CD14-positive monocyte (primary cell): Measurements from ENCODE around the gene GPC2. TPM values are rescaled to one million over a fixed set of nuclear protein-coding genes. Genes with fewer than 3 reads are reported as not detected.

Source experiments
- DNase-seq, 3 donors: peaks; one replicate each; pipeline ENCODE4 v3.0.0-alpha.2; 2011 to 2022
- H2AFZ ChIP-seq: 2 replicates; pipeline ENCODE4 v1.6.0; 2012; ENCODE audit warnings: mild to moderate bottlenecking, low read depth, low read length, inconsistent platforms; ENCODE audit not compliant: insufficient read depth, poor library complexity, severe bottlenecking
- H3K27ac ChIP-seq, 2 donors: 1 replicate in 1 of 2; 2 replicates in 1 of 2; pipeline ENCODE4 v1.5.1; 2012 to 2013; ENCODE audit warnings: low read length in 2 of 2, control low read depth in 1 of 2, inconsistent platforms in 1 of 2, low read depth in 1 of 2, mild to moderate bottlenecking in 1 of 2
- H3K27me3 ChIP-seq, 2 donors: one replicate each; pipeline versions ENCODE4 v1.6.0 to v1.6.1; 2011 to 2013; ENCODE audit warnings: low read length in 2 of 2; ENCODE audit not compliant: control insufficient read depth in 2 of 2, insufficient read depth in 2 of 2
- H3K36me3 ChIP-seq, 2 donors: replicated peaks in 1 of 2; 1 replicate in 1 of 2; 2 replicates in 1 of 2; pipeline versions ENCODE4 v1.5.1 to v1.6.1; 2012 to 2013; ENCODE audit warnings: low read length in 2 of 2, control low read depth in 1 of 2, inconsistent platforms in 1 of 2, mild to moderate bottlenecking in 1 of 2; ENCODE audit not compliant: insufficient read depth in 2 of 2, control insufficient read depth in 1 of 2
- H3K4me1 ChIP-seq, 2 donors: 1 replicate in 1 of 2; 2 replicates in 1 of 2; pipeline versions ENCODE4 v1.5.1 to v1.6.1; 2012 to 2013; ENCODE audit warnings: low read length in 2 of 2, control low read depth in 1 of 2, inconsistent platforms in 1 of 2, mild to moderate bottlenecking in 1 of 2, moderate library complexity in 1 of 2; ENCODE audit not compliant: insufficient read depth in 2 of 2, control insufficient read depth in 1 of 2
- H3K4me2 ChIP-seq: replicated peaks from 2 replicates; pipeline ENCODE3; 2012; ENCODE audit warnings: low read length, moderate library complexity, mild to moderate bottlenecking; ENCODE audit not compliant: poor library complexity, severe bottlenecking; ENCODE audit errors: extremely low read depth
- H3K4me3 ChIP-seq, 3 experiments: fragments of 200-600 bp in 1 of 3; sonication (generic) in 1 of 3; replicated peaks in 1 of 3; 1 replicate in 2 of 3; 2 replicates in 1 of 3; pipeline ENCODE4 v1.5.1; 2011 to 2013; ENCODE audit warnings: low read length in 3 of 3, mild to moderate bottlenecking in 3 of 3, control low read depth in 2 of 3, low read depth in 2 of 3, inconsistent platforms in 1 of 3, moderate library complexity in 1 of 3
- H3K79me2 ChIP-seq: 2 replicates; pipeline ENCODE4 v1.6.0; 2012; ENCODE audit warnings: mild to moderate bottlenecking, control low read depth, inconsistent platforms, low read length, moderate library complexity; ENCODE audit not compliant: insufficient read depth
- H3K9ac ChIP-seq: 2 replicates; pipeline ENCODE4 v1.6.0; 2017; ENCODE audit warnings: low read length, mild to moderate bottlenecking; ENCODE audit not compliant: insufficient read depth, poor library complexity, severe bottlenecking
- H3K9me3 ChIP-seq, 2 donors: replicated peaks in 1 of 2; 1 replicate in 1 of 2; 2 replicates in 1 of 2; pipeline versions ENCODE4 v1.5.1 to v1.6.1; 2012 to 2013; ENCODE audit warnings: low read length in 2 of 2, control low read depth in 1 of 2; ENCODE audit not compliant: control insufficient read depth in 1 of 2, insufficient read depth in 1 of 2
- H4K20me1 ChIP-seq: 2 replicates; pipeline ENCODE4 v1.6.0; 2012; ENCODE audit warnings: mild to moderate bottlenecking, low read length, control low read depth, moderate library complexity; ENCODE audit not compliant: insufficient read depth
- H3K27ac Mint-ChIP-seq, 7 donors: one replicate each; pipeline ENCODE4 v1.8.0; 2020; ENCODE audit warnings: mild to moderate bottlenecking in 7 of 7, mixed read lengths in 7 of 7, moderate library complexity in 6 of 7, inconsistent platforms in 2 of 7
- H3K27me3 Mint-ChIP-seq, 3 donors: one replicate each; pipeline ENCODE4 v1.8.0; 2021 to 2022; ENCODE audit warnings: low read depth in 3 of 3, mild to moderate bottlenecking in 3 of 3, mixed read lengths in 3 of 3, moderate library complexity in 3 of 3, inconsistent platforms in 1 of 3
- H3K36me3 Mint-ChIP-seq, 2 donors: one replicate each; pipeline ENCODE4 v1.8.0; 2020; ENCODE audit warnings: mixed read lengths in 2 of 2, inconsistent platforms in 1 of 2, mild to moderate bottlenecking in 1 of 2
- H3K4me1 Mint-ChIP-seq: one replicate; pipeline ENCODE4 v1.8.0; 2020; ENCODE audit warnings: mild to moderate bottlenecking, mixed read lengths
- H3K4me3 Mint-ChIP-seq, 2 donors: one replicate each; pipeline ENCODE4 v1.8.0; 2020; ENCODE audit warnings: mild to moderate bottlenecking in 2 of 2, mixed read lengths in 2 of 2, moderate library complexity in 1 of 2
- H3K9me3 Mint-ChIP-seq, 7 donors: one replicate each; pipeline ENCODE4 v1.8.0; 2020 to 2022; ENCODE audit warnings: mixed read lengths in 7 of 7, mild to moderate bottlenecking in 6 of 7, moderate library complexity in 6 of 7, inconsistent platforms in 2 of 7
- WGBS: methylation state at CpG from one replicate; pipeline ENCODE4 v1.1.5; 2013; ENCODE audit warnings: missing lambda C conversion rate; ENCODE audit not compliant: insufficient coverage; 5-methylcytosine and 5-hydroxymethylcytosine counted together
- intact Hi-C, 2 donors: fragments of 100-400 bp; cut with micrococcal nuclease; formaldehyde crosslinking; loops; one replicate each; pipeline versions ENCODE4 v1.15.0 to v1.15.1; 2023
- polyA plus RNA-seq, 3 donors: library from polyadenylated mRNA; depleted of rRNA in 1 of 3; unstranded in 2 of 3; stranded (reverse) in 1 of 3; fragments of 300-500 nt in 2 of 3; fragments of >200 nt in 1 of 3; fragmentation: Illumina TruSeq in 2 of 3; gene quantifications; 1 replicate in 2 of 3; 2 replicates in 1 of 3; pipeline ENCODE4 v1.2.3, GENCODE V29; 2012 to 2021
- TF ChIP-seq, protein P1 (sequence below): fragments of 200-600 bp; IDR thresholded peaks from one replicate; pipeline ENCODE4 v1.8.0; 2022; ENCODE audit warnings: antibody characterized with exemption, mild to moderate bottlenecking

The GPC2 gene
- polyA plus RNA-seq, 3 donors, result 0.91 TPM; not detected in 2

DNA sequence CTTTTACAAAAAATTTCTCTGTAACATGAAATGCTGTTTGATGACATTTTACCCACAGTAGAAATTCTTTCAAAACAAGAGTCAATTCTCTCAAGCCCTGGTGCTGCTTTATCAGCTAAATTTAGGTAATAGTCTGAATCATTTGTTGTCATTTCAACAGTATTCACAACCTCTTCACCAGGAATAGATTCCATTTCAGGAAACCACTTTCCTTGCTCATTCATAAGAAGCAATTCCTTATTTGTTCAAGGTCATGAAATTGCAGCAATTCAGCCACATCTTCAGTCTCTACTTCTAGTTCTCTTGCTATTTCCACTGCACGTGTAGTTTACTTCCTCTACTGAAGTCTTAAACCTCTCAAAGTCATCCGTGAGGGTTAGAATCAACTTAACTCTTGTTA lies 14.6 kb upstream of the GPC2 start:
- Histone ChIP-seq H3K36me3 (no peaks in the 10 kb centered on the region), H3K9me3 (no peaks in the 10 kb centered on the region), H3K27me3 (no peaks in the 10 kb centered on the region), H3K4me1 (peaks cover 21 to 27% of the 10 kb centered on the region in 2 donors), H2AFZ (no peak overlapping the region), H3K9ac (no peak overlapping the region), H3K79me2 (no peaks in the 10 kb centered on the region), H3K4me3 (no peak overlapping the region), H3K27ac (no peak overlapping the region), H4K20me1 (no peaks in the 10 kb centered on the region), H3K4me2 (no peak overlapping the region)
- Mint-ChIP-seq H3K27ac (peak overlapping the region in 3 of 7 donors; percentile 46 to 58 (median 48)), H3K36me3 (no peaks in the 10 kb centered on the region), H3K9me3 (no peaks in the 10 kb centered on the region), H3K4me3 (no peak overlapping the region), H3K4me1 (peaks cover 30% of the 10 kb centered on the region), H3K27me3 (peaks cover 0 to 2% (median 1%) of the 10 kb centered on the region in 3 donors)
- WGBS, result no CpG with 5 or more reads among the region's 2 CpGs
- TF ChIP-seq, protein P1, sequence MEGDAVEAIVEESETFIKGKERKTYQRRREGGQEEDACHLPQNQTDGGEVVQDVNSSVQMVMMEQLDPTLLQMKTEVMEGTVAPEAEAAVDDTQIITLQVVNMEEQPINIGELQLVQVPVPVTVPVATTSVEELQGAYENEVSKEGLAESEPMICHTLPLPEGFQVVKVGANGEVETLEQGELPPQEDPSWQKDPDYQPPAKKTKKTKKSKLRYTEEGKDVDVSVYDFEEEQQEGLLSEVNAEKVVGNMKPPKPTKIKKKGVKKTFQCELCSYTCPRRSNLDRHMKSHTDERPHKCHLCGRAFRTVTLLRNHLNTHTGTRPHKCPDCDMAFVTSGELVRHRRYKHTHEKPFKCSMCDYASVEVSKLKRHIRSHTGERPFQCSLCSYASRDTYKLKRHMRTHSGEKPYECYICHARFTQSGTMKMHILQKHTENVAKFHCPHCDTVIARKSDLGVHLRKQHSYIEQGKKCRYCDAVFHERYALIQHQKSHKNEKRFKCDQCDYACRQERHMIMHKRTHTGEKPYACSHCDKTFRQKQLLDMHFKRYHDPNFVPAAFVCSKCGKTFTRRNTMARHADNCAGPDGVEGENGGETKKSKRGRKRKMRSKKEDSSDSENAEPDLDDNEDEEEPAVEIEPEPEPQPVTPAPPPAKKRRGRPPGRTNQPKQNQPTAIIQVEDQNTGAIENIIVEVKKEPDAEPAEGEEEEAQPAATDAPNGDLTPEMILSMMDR, result no peak
- DNase-seq, result peak in 1 of 3 donors; percentile 16
- intact Hi-C loops, result no loop called here

DNA sequence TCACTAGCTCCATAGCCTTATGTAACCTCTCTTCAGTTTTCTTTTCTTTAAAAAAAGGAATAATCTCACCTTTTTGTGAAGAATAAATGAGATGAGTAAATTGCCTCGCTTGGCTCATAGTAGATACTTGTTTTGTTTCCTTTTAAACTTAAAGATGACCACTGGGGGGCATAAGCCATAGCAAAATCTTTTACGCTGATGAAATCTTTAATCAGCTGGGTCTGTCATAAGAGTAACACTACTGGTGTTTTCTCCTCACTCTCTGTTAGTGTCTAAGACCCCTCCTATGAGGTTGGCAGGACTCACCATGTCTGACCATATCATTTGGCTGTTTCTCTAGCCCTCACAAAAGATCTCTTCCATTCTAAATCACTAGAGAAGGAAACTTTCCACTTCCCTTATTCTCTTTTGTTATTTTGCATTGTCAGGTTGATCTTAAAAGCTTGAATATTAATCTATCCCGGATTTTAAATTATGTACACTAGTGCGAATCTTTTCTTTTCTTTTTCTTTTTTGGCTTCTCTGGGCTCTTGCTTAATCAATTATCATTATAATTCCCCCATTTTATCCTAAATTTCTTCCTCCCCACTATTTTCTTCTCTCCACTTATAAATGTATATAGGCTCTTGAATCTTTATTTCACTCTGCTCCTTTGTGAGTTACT lies 13.0 kb upstream of the GPC2 start:
- Histone ChIP-seq H3K36me3 (no peaks in the 10 kb centered on the region), H3K27me3 (no peaks in the 10 kb centered on the region), H3K9me3 (no peaks in the 10 kb centered on the region), H3K4me2 (no peak overlapping the region), H3K9ac (no peak overlapping the region), H3K79me2 (no peaks in the 10 kb centered on the region), H4K20me1 (no peaks in the 10 kb centered on the region), H3K27ac (no peak overlapping the region), H2AFZ (peak overlapping the region; percentile 44), H3K4me1 (peaks cover 21 to 27% of the 10 kb centered on the region in 2 donors), H3K4me3 (no peak overlapping the region)
- Mint-ChIP-seq H3K9me3 (no peaks in the 10 kb centered on the region), H3K27me3 (peaks cover 0 to 2% (median 1%) of the 10 kb centered on the region in 3 donors), H3K36me3 (no peaks in the 10 kb centered on the region), H3K4me1 (peaks cover 29% of the 10 kb centered on the region), H3K4me3 (no peak overlapping the region), H3K27ac (peak overlapping the region in 2 of 7 donors; percentile 4 to 16)
- intact Hi-C loops, result no loop called here
- DNase-seq, result peak in 2 of 3 donors; percentile 26 to 33
- WGBS, result 0% methylated on average over 1 of the region's 4 CpGs
- TF ChIP-seq, protein P1, result peak; percentile 58
